Uterus (tissue), 4 donors: Measurements from ENCODE around the gene TMEM141. TPM values are rescaled to one million over a fixed set of nuclear protein-coding genes. Genes with fewer than 3 reads are reported as not detected.
A peak's percentile ranks its signal among the peaks of the same experiment; 100 is the strongest.
"Not testable (repeated sequence)": the region's sequence is repeated elsewhere in the genome, so short reads cannot be mapped to it uniquely, and the experiment has no call there.

Experiments
- DNase-seq, 2 donors: peaks; one replicate each; pipeline ENCODE4 v3.0.0-alpha.2; 2019 to 2020
- H3K27ac ChIP-seq, 2 donors: fragments of 200-600 bp; sonication (generic); 1 replicate in 1 of 2; 2 replicates in 1 of 2; pipeline ENCODE4 v1.5.1; 2016 to 2018
- H3K27me3 ChIP-seq, 2 donors: fragments of 200-600 bp; sonication (generic); one replicate each; pipeline ENCODE4 v1.5.1; 2018 to 2019; ENCODE audit warnings: control low read depth in 1 of 2
- H3K36me3 ChIP-seq, 2 donors: fragments of 200-600 bp; sonication (generic); one replicate each; pipeline ENCODE4 v1.5.1; 2019; ENCODE audit warnings: control low read depth in 1 of 2
- H3K4me1 ChIP-seq, 2 donors: fragments of 200-600 bp; sonication (generic); one replicate each; pipeline ENCODE4 v1.5.1; 2018 to 2019; ENCODE audit warnings: control low read depth in 1 of 2
- H3K4me3 ChIP-seq, 2 donors: fragments of 200-600 bp; sonication (generic); 1 replicate in 1 of 2; 2 replicates in 1 of 2; pipeline ENCODE4 v1.5.1; 2018 to 2019; ENCODE audit warnings: mild to moderate bottlenecking in 1 of 2
- H3K9me3 ChIP-seq, 2 donors: fragments of 200-600 bp; sonication (generic); one replicate each; pipeline ENCODE4 v1.5.1; 2019; ENCODE audit warnings: control low read depth in 1 of 2
- POLR2A ChIP-seq, 2 donors: fragments of 450-650 bp; IDR thresholded peaks; one replicate each; pipeline ENCODE4 v1.6.1; 2016; ENCODE audit warnings: antibody characterized with exemption in 2 of 2, mild to moderate bottlenecking in 1 of 2, moderate library complexity in 1 of 2
- intact Hi-C: fragments of 100-400 bp; cut with DNase I; formaldehyde crosslinking; loops from one replicate; pipeline ENCODE4 v1.15.1; 2023; ENCODE audit warnings: low total_unique reads
- total RNA-seq, 4 donors: library from RNA; depleted of rRNA in 3 of 4; stranded (reverse); fragments of >200 nt in 3 of 4; gene quantifications; one replicate each; pipeline versions ENCODE4 v1.1.0 to v1.2.4, GENCODE V29; 2014 to 2023
- TF ChIP-seq, protein P1 (sequence below), 4 experiments: fragments of 200-600 bp in 2 of 4; fragments of 450-650 bp in 2 of 4; sonication (generic) in 2 of 4; IDR thresholded peaks; one replicate each; pipeline ENCODE4 v1.5.1; 2016 to 2019; ENCODE audit warnings: antibody characterized with exemption in 4 of 4, mild to moderate bottlenecking in 2 of 4, moderate library complexity in 1 of 4
- donor health status: DM: yes; HTN: yes; CAD: no.

TMEM141 gene
- total RNA-seq, 4 donors from 2014 or later: 3.5 to 48.9 (median 32.0) TPM

DNA sequence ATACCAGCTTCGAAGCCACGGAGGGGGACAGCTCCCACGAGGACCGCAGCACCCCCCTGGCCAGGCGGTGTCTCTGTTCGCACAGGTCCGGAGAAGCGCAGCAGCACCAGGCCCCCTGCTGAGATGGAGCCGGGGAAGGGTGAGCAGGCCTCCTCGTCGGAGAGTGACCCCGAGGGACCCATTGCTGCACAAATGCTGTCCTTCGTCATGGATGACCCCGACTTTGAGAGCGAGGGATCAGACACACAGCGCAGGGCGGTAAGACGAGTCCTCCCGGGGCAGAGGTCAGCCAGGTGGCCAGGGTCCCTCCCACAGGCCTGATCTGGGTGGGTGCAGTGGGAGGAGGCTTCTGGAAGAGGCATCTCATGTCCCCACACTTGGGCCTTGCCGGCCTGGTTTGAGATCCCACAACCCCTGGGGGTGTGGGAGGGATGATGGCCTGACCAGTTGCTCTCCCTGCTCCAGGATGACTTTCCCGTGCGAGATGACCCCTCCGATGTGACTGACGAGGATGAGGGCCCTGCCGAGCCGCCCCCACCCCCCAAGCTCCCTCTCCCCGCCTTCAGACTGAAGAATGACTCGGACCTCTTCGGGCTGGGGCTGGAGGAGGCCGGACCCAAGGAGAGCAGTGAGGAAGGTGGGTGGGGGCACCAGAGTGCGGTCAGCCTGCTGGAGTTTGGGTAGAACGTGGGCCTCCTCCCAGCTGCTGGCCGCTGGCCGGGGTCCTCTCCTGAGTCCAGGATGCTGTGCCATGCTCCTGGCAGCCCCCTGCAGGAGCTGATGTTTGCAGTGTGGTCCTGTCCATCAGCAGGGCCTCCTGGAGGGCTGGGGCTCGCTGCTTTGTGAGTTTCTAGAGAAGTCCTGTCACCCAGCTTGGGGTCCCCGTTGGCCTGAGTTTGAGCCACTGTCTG, 48.3 kb downstream of the TMEM141 start:
- TF ChIP-seq, protein P1, sequence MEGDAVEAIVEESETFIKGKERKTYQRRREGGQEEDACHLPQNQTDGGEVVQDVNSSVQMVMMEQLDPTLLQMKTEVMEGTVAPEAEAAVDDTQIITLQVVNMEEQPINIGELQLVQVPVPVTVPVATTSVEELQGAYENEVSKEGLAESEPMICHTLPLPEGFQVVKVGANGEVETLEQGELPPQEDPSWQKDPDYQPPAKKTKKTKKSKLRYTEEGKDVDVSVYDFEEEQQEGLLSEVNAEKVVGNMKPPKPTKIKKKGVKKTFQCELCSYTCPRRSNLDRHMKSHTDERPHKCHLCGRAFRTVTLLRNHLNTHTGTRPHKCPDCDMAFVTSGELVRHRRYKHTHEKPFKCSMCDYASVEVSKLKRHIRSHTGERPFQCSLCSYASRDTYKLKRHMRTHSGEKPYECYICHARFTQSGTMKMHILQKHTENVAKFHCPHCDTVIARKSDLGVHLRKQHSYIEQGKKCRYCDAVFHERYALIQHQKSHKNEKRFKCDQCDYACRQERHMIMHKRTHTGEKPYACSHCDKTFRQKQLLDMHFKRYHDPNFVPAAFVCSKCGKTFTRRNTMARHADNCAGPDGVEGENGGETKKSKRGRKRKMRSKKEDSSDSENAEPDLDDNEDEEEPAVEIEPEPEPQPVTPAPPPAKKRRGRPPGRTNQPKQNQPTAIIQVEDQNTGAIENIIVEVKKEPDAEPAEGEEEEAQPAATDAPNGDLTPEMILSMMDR (IDR thresholded peaks at IDR 0.05): no peak
- no peak for TF ChIP-seq POLR2A (IDR thresholded peaks at IDR 0.05)
- Histone ChIP-seq H3K27me3 (peaks cover 6 to 12% of the 10 kb centered on the region in 2 donors), H3K36me3 (no peaks in the 10 kb centered on the region)

DNA sequence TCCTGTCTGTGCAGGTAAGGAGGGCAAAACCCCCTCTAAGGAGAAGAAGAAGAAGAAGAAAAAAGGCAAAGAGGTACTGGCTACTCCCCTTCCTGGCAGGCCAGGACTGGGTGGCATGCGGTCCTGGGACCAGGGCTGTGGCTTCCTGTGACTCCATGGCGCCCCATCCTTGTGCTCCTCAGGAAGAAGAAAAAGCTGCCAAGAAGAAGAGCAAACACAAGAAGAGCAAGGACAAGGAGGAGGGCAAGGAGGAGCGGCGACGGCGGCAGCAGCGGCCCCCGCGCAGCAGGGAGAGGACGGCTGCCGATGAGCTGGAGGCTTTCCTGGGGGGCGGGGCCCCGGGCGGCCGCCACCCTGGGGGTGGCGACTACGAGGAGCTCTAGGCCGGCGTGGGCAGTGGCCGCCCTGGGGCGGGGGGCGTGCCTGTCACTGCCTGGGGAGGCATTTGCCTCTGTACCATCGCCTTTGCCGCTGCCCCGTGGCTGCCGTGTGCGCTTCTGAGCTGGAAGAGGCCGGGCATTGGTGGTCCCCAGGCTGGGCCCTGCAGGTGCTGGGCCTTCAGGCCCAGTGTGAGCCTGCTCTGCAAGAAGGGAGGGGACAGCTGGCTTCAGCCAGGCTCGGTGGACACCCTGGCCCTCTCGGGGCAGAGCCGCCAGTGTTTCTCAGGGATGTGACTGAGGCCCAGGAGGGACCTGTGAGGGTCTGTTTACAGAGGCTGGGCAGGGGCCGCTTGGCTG, 49.2 kb downstream of the TMEM141 start:
- DNase-seq: no peak
- Histone ChIP-seq H3K27ac (no peak overlapping the region), H3K4me1 (peaks cover 0 to 26% of the 10 kb centered on the region in 2 donors), H3K9me3 (no peaks in the 10 kb centered on the region), H3K36me3 (no peaks in the 10 kb centered on the region), H3K4me3 (no peak overlapping the region), H3K27me3 (peaks cover 9 to 12% of the 10 kb centered on the region in 2 donors)
- intact Hi-C loops: no loop called here
- TF ChIP-seq, protein P1 (IDR thresholded peaks at IDR 0.05): no peak
- no peak for TF ChIP-seq POLR2A (IDR thresholded peaks at IDR 0.05)

More for the DNA sequence above, 48.3 kb downstream of the TMEM141 start:
- Histone ChIP-seq H3K4me3 (no peak overlapping the region), H3K4me1 (peaks cover 0 to 26% of the 10 kb centered on the region in 2 donors), H3K9me3 (no peaks in the 10 kb centered on the region), H3K27ac (no peak overlapping the region)
- DNase-seq: no peak
- intact Hi-C loops: no loop called here

DNA sequence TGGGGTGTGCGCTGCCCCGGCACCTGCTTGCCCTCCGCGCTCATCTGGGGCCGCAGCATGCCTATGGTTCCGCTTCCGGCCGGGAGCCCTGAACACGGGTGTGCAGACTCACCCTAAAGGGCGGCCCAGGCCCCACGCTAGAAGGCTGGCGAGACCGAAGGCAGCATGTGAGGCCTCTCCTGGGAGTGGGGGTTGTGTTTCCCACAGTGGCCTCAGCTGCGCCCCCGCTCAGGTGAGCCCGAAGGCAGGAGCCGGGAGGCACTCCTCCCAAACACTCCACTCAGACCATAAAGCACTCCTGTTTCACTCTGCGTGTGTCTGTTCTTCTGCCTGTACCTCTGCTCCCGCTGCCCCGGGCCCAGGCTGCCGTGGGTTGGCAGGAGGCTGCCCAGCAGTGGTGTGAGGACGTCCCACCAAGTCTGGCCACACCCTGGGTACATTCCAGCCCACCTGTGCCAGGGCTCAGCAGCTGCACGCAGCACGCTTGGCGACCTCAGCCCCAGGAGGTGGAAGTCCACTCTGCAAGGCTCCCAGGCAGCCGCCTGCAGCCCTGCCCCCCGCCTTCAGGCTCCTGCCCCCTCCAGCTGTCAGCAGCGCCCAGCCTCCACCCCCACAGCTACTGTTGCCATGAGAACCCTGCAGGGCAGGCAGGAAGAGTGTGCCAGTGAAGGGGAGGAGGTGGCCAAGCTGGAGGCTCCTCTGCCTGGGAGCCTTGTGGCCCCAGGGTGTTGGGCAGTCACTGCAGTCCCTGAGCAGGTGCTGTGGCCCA, 49.9 kb downstream of the TMEM141 start:
- TF ChIP-seq, protein P1 (IDR thresholded peaks at IDR 0.05): no peak
- no peak for TF ChIP-seq POLR2A (IDR thresholded peaks at IDR 0.05)
- no peak for DNase-seq
- intact Hi-C loops: no loop called here
- Histone ChIP-seq H3K4me1 (peaks cover 0 to 29% of the 10 kb centered on the region in 2 donors), H3K27ac (no peak overlapping the region), H3K9me3 (no peaks in the 10 kb centered on the region), H3K36me3 (no peaks in the 10 kb centered on the region), H3K27me3 (peaks cover 13 to 16% of the 10 kb centered on the region in 2 donors), H3K4me3 (no peak overlapping the region)

DNA sequence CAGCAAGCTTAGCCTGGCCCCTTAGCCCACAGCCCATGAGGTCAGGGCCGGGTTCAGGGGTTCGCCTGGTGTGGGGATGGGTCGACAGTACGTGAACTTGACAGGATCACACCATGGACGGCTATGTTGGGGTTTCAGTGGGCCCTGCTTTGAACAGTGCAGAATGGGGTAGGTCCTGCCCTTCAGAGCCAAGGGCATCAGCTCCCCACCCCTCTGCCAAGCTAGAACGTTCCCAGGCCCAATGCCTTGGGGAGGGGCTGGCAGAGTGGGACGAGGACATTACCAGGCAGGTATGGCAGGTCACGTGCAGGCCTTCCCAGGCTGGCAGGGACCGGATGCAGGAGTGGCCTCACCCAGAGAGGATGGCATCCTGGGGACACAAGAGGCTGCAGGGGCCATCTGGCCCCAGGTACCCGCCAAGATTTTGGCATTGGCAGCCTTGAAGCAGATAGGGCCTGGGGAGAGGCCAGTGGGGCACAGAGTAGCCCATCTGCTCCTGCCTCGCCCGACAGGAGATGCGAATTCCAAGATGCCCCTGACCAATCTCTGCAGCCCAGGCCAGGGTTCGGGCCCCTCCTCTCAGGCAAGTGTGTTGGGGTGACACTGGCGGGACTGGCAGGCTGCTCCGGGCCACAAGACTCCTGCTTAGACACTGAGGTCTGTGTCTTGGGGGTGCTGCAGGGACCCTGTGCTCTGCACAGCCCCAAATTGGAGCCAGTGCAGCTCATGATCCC, 50.7 kb downstream of the TMEM141 start:
- H3K36me3 ChIP-seq, H3K9me3 ChIP-seq, DNase-seq, intact Hi-C loops, H3K27ac ChIP-seq: not testable (repeated sequence)
- H3K27me3 ChIP-seq: peaks cover 13 to 21% of the 10 kb centered on the region in 2 donors
- H3K4me3 ChIP-seq: peak overlapping the region in 1 of 2 donors; percentile 33
- H3K4me1 ChIP-seq: peaks cover 0 to 36% of the 10 kb centered on the region in 2 donors
